SK-N-MC (cell line): ENCODE measurements around the gene PPA2.

ENCODE experiments used
- DNase-seq: peaks from one replicate; pipeline ENCODE4 v3.0.0-alpha.2; 2011; ENCODE audit warnings: low read depth, low spot score
- H3K27ac ChIP-seq: fragments of 200-600 bp; sonication (generic); 2 replicates; pipeline ENCODE4 v1.5.1; 2016; ENCODE audit warnings: mixed run types
- H3K36me3 ChIP-seq: fragments of 200-600 bp; sonication (generic); 2 replicates; pipeline ENCODE4 v1.6.1; 2017; ENCODE audit warnings: antibody characterized with exemption, low read length, mixed read lengths; ENCODE audit not compliant: insufficient read depth
- H3K4me3 ChIP-seq: fragments of 200-600 bp; sonication (generic); 2 replicates; pipeline ENCODE4 v1.5.1; 2016
- H3K9ac ChIP-seq: fragments of 200-600 bp; sonication (generic); 2 replicates; pipeline ENCODE4 v1.8.0; 2017; ENCODE audit warnings: mixed run types, mixed read lengths; ENCODE audit not compliant: insufficient read length
- H3K9me3 ChIP-seq: fragments of 200-600 bp; sonication (generic); 2 replicates; pipeline ENCODE4 v1.6.1; 2017; ENCODE audit warnings: low read depth, mild to moderate bottlenecking, antibody characterized with exemption, low read length, moderate library complexity, mixed read lengths
- EZH2 ChIP-seq: fragments of 200-600 bp; sonication (generic); IDR thresholded peaks from one replicate; pipeline ENCODE4 v1.6.1; 2017; ENCODE audit warnings: antibody characterized with exemption
- FOXP2 ChIP-seq: optimal IDR thresholded peaks from 2 replicates; pipeline ENCODE3; 2011; ENCODE audit warnings: mild to moderate bottlenecking, moderate library complexity; ENCODE audit not compliant: insufficient read depth; ENCODE audit errors: extremely low read length, control extremely low read depth
- POLR2AphosphoS5 ChIP-seq: IDR thresholded peaks from 2 replicates; pipeline ENCODE4 v1.6.1; 2012; ENCODE audit warnings: mild to moderate bottlenecking, low read depth, low read length, borderline replicate concordance

Gene PPA2

GRCh38 chr4:105327956-105328355 lies 145.9 kb downstream of the PPA2 start:
- H3K36me3 ChIP-seq, result no peaks in the 10 kb centered on the region
- no peak overlapping the region for H3K4me3 ChIP-seq
- no peak for DNase-seq
- H3K27ac ChIP-seq, result no peak overlapping the region
- TF ChIP-seq POLR2AphosphoS5, result no peak
- TF ChIP-seq EZH2, result no peak
- TF ChIP-seq FOXP2, result no peak
- H3K9ac ChIP-seq, result no peak overlapping the region
- H3K9me3 ChIP-seq, result no peaks in the 10 kb centered on the region

GRCh38 chr4:105327222-105327621 lies 146.6 kb downstream of the PPA2 start:
- no peak for DNase-seq
- no peak overlapping the region for H3K4me3 ChIP-seq
- TF ChIP-seq POLR2AphosphoS5 (no peak), FOXP2 (no peak), EZH2 (no peak)

More at GRCh38 chr4:105327222-105327621, 146.6 kb downstream of the PPA2 start:
- Histone ChIP-seq H3K9me3 (no peaks in the 10 kb centered on the region), H3K27ac (no peak overlapping the region), H3K9ac (no peak overlapping the region), H3K36me3 (no peaks in the 10 kb centered on the region)
